GM18498 (cell line): ENCODE data around the gene CACUL1.
"Not testable (repeated sequence)": the region's sequence is repeated elsewhere in the genome, so short reads cannot be mapped to it uniquely, and the experiment has no call there.

Experiments used
- ATAC-seq: cut with Tn5 transposase; IDR thresholded peaks from one replicate; pipeline ENCODE4 v1.9.1; 2021; ENCODE audit warnings: mild to moderate bottlenecking, moderate library complexity; ENCODE audit not compliant: unreplicated experiment

The CACUL1 gene

DNA sequence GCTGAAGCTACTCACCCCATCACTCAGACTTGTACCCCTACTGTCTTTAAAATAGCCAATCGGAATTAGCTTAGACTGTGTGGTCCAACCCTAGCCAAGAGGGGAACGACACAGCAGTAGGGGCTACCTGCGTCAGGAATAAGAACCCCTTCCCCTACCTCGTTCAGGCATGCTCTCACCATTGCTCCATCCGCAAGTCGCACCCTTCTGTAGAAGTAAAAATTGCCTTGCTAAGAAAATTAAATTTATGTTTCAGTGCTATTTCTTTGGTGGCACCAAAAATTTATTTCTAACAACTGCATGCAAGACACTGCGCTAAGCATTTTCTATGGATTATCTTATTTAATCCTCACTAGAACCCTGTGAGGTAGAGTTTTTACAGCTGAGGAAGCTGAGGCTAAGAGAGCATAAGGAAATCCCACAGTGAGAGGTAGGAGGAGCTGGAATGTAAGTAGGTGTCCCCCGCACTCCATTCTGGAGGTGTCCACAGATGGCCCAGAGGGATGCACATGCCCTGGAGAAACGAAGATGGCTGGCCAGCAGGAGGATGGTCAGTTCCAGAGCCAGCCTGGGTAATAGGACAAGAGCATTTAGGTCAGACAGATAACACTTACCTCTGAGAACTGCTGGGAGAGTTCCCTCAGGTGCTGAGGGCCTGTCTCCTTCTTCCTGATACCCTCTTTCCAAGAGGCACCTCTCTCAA, 15.3 kb upstream of the CACUL1 start:
- ATAC-seq = no peak

DNA sequence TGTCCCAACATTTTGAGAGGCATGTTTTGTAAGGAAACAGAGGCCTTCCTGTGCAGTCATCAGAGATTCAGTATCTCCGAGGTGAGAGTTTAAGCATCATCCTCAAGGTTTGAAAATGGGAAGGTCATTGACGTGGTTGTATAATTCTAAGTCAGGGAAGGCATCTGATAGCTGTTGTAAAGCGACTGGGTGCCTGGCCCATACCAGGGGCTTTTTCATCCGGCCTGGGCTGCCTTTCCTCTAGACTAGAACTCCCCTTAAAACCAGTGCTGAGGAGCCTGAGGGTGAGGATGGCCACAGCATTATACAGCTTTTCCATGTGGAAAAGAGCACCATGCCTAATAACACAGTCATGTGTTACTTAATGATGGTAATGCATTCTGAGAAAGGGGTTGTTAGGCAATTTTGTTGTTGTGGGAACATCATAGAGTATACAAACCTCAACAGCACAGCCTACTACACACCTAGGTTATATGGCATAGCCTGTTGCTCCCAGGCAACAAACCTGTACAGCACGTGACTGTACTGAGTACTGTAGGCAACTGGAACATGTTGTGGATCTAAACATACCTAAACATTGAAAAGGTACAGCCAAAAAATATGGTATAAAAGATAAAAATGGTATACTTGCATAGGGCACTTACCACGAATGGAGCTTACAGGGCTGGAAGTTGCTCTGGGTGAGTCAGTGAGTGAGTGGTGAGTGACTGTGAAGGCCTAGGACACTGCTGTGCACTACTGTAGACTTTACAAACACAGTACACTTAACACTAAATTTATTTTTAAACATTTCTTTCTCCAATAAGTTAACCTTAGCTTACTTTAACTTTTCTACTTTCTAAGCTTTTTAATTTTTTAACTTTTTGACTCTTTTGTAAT, 13.5 kb upstream of the CACUL1 start:
- no peak for ATAC-seq

DNA sequence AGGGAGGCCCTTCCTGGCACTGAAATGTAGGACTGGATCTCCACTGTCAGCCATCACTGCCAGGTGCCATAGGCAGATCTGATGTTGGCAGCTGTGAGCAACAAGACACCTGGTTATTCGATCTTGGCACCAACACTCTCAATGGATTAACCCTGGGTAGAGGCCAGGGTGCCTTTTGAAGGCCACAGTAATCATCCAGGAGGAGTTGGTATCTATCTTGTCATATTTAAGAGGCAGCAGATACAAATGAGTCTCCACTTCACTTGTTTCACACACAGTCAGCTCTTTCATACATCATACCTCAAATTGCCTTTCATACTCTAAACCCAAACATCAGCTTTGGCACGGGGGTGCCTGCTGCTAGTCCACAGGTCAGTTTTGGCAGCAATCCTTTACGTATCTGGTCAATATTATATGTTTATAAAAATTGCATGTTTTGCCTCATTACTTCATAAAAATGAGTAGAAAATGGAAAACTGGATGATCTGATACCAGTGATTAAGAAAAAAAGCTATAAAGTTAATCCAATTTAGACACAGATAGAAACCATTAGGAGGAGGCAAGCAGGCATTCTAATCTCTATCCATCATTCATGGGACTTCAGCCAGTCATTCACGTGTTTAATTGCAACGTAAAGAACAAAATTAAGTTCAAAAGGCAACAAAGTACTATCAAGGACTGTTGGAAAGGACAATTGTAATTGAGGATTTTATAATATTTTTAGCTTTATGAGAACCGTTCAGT, 12.7 kb upstream of the CACUL1 start:
- ATAC-seq = no peak

DNA sequence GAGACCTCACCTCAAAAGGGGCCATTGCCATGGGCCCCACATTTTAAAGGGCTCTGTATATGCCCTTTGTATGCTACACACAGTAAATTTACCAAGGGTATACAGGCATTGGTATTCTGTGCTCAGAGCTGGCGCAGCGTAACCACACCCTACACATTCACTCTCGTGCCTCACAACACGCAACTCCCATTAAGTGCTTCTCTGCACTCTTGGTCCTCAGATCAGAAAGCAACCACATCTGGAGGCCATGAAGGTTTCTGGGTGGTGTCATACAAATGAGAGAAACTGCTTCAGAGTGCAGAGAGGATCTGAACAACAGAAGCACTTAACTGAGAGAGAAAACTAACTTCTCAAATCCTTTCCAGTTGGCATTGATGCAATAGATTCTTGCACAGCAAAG, 9.4 kb upstream of the CACUL1 start:
- ATAC-seq = no peak

DNA sequence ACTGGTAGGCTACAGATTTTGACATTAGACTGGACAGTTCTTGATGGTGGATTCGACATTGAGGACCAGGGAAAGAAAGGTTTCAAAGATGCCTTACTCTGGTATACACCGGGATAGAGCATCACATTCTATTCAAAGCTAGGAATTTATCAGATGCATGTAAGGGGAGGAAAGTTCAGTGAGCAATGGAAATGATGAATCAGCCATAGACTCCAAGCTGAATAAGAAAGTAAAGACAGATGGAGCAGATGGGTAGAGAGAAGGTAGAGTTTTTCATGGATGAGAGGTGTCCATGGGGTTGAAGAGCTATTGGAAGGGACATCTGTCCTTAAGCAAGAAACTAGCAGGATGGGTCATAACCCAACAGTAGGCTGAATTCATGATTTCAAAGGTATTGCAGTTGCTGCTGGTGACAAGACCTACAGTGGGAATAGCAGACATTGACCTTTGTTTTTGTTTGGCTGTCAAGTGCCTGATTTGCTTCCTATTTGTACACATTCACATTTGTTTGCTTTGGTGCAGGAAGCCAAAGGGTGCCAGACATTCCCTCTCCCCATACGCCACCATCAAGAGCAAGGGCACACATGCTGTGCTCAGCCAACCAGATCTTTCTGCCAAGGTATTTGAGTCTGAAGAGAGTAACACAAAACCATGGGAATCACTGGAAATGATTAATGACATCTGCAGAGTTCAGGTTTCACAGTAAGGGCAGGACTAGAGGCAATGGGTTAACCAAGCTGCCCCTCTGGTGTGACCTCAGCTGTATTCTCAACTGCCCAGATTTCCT, 8.6 kb upstream of the CACUL1 start:
- no peak for ATAC-seq

DNA sequence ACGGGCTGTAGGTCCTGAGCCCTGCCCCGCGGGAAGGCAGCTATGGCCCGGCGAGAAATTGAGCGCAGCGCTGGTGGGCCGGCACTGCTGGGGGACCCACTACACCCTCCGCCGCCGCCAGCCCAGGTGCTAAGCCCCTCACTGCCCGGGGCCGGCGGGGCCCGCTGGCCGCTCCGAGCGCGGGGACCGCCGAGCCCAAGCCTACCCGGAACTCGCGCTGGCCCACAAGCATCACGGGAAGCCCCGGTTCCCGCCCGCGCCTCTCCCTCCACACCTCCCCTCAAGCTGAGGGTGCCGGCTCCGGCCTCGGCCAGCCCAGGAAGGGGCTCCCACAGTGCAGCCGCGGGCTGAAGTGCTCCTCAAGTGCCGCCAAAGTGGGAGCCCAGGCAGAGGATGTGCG, 5.5 kb upstream of the CACUL1 start:
- no peak for ATAC-seq

DNA sequence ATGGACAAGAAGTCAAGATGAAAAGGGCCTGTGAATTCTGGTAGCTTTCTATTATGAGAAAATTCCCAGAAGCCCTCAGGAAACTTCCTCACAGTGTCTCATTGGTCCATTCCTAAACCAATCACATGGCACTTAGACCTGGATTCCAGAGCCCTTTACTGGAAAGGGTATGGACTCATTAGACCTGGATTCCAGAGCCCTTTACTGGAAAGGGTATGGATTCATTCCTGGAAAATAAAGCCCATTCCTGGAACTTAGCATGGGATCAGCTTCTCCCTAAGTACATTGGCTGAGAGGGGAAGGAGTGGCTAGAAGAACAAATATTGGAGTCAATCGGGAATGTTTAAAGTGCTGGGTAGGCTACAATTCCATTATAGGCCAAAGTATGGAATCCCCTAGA, 3.7 kb upstream of the CACUL1 start:
- ATAC-seq = no peak

DNA sequence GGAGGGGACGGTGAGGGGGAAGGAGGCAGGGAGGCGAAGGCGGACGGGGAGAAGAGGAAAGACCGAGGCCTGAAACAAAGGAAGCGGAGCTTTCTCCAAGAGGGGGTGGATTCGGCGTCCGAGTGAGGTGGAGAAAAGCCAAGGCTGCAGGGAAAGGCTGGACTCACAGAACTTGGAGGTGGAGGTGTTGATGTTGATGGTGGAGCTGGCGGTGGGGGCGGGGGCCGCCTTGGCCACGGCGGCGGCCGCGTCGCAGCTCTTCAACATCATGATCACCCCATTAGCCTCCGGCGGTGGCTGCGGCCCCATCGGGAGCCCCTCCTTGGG, 578 bp downstream of the CACUL1 start:
- ATAC-seq = peak; percentile 21

DNA sequence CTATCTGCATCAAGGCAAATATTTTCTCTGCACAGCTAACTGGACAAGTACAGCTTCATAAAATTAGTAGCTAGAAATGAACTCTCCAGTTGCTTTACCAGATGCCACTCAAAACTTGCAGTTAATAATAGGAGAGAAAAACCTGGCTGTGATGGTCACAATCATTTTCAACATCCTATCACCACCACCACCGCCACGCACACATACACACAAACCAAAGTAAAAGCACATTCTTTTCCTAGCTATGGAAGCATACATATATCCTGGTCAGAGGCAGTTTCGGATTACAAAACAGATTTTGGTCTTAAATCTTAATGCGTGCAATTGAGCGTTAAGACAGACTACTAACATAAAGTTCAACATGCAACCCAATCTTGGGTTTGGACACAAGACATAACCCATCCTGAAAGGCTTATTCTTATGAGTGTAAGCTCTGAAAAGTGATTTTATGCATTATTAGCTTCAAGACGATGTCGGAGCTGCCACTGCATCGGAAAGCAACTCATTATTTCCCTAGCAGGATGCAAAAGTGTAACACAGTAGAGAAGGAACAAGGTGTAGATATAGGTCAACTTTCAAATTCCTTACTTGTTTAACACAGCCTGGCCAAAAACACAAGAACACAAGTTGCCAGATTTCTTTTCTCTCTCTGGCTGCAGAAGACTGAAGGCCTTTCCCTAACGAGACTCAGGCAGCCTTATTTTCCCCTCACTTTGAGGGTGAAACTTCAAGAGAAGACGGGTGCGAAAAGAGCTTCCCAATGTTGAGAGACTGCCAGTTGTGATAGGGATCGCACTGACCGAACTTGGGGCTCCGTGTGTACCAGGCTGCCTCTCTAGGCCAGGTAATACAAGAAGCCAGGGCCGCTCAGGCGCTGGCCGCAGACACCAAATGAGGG, 1.2 kb downstream of the CACUL1 start:
- ATAC-seq = peak; percentile 20

DNA sequence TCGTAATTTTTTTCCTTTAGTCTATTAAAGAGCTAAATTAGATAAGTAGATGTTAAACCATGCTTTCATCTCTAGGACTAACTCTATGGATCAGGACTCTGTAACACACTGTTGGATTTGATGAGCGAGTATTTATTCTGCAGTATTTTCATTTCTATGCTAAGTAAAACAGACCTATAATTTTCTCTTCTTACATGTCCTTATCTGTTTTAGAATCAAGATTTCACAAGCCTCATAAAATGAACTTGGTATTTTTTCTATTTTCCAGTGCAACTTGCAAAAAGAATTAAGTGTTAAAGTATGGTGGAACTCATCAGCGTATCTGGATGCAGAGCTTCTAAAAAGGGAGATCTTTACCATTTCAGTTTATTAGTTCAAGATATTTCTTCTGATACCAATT, 2.4 kb downstream of the CACUL1 start:
- ATAC-seq = no peak

DNA sequence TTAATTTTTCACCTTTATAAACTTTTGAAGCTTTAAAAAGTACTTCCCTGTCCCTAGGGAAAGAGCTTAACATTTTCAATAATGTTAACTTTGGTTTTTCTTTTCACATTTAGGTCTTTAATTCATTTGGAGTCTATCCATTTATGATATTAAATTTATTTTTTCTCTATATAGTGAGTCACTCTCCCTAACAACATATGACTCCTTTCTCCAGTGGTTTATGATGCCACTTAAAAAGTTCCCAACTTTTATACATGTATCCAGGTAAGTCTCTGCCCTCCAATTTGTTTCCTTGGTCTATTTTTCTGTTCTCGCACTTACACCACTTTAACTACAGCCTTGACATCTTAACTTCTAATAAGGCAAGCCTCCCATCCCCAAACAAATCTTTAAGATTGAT, 3.5 kb downstream of the CACUL1 start:
- ATAC-seq = no peak

DNA sequence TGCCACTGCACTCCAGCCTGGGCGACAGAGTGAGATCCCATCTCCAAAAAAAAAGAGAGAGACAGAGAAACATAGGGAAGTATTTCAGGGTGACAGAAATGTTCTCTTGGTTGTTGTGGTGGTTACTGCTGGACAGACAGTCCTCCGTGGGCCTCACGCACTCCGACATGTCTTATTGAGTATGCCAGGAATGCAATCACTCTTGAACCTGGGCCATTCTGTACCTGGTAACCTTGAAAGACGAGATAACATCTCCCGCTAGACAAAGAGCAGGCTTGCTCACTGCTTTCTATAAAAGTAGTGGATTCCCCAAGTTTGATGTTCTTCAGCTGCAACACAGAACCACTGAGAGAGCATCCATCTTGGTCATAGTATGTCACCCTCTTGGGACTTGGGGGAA, 6.7 kb downstream of the CACUL1 start:
- no peak for ATAC-seq

DNA sequence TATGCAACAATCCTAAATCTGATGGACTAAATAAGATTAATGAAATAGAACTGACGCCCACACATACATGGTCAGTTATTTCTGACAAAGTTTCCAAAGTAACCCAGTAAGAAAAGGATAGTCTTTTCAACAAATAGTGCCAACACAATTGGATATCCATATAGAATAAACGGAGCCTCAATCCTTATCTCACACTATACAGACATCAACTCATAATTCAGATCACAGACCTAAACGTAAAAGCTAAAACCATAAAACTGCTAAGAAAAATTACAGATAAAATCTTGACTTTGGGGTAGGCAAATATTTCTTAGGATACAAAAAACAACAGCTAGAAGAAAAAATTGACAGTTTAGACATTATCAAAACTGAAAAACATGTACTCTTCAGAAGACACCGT, 8.5 kb downstream of the CACUL1 start:
- no peak for ATAC-seq

DNA sequence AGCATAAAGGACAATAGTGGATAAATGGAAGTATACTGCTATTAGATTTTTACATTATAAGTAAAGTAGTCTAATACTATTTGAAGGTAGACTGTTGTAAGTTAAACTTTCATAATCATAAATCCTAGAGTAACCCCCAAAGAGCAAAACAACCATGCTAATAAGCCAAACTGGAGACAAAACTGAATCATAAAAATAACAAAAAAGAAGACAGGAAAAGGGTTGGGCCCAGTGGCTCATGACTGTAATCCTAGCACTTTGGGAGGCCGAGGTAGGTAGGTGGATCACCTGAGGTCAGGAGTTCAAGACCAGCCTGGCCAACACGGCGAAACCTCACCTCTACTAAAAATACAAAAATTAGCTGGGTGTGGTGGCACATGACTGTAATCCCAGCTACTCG, 9.7 kb downstream of the CACUL1 start:
- ATAC-seq = no peak

DNA sequence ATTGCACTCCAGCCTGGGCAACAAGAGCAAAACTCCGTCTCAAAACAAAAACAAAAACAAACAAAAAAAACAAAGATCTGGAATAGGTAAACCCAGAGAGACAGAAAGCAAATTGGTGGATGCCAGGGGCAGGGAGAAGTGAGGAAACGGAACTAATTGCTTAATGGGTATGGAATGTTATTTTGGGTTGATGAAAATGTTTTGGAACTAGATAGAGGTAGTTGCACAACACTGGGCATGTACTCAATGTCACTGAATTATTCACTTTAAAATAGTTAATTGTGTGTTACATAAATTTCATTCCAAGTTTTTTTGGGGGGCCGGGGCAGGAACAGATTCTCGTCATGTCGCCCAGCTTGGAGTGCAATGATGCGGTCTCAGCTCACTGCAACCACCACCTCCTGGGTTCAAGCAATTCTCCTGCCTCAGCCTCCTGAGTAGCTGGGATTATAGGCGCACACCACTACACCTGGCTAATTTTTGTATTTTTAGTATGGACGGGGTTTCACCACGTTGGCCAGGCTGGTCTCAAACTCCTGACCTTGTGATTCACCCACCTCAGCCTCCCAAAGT, 10.3 kb downstream of the CACUL1 start:
- ATAC-seq = not testable (repeated sequence)

DNA sequence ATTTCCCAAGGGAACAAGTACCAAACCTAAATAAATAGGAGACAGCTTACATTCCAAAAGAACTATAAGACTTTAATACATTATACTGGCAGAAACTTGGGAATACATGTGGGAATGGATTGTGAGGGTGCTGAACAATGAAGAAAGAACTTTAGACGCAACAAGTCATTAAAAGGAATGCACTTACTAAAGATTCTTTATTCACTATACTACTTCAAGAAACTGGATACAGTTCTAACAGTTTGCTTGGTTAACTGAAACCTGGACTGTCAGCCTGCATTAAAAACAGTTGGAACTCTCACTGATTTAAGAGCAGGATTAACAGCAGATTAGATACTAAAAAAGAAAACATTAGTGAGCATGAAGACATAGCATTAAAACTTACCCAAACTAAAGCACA, 12.0 kb downstream of the CACUL1 start:
- ATAC-seq = no peak

DNA sequence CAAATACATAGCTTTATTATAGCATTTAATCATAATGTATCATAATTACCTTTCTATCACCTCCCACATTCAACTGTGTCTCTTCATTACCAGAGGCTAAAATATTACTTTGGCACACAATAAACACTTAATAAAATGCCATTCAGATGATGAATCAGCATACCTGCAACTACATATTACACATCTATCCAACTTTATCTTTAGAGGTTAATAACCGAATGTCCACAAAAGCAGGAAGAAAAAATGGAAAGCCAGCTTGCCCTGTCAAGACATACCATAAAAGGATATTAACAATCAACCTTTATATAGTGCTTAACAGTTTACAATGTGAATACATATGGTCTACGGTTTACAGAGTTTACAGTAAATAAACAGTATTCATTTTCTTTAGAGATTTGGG, 12.7 kb downstream of the CACUL1 start:
- ATAC-seq = no peak

DNA sequence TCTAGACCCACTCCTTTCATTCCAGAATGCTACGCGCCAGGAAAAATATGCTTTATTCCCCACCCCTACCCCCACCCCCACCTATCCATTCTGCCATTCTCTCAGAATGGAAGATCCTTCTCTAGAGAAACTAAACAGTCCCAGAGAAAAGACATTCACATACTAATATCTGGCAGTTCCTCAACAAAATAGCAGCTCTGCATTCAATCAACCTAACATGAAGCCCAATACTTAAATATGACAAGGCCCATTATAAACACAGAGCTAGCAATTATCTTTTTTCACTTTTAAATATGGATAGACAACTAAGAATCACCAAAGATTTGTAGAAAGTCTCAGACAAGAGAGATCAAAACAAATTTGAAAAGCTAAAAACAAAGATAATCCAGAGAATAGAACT, 16.4 kb downstream of the CACUL1 start:
- ATAC-seq = no peak

DNA sequence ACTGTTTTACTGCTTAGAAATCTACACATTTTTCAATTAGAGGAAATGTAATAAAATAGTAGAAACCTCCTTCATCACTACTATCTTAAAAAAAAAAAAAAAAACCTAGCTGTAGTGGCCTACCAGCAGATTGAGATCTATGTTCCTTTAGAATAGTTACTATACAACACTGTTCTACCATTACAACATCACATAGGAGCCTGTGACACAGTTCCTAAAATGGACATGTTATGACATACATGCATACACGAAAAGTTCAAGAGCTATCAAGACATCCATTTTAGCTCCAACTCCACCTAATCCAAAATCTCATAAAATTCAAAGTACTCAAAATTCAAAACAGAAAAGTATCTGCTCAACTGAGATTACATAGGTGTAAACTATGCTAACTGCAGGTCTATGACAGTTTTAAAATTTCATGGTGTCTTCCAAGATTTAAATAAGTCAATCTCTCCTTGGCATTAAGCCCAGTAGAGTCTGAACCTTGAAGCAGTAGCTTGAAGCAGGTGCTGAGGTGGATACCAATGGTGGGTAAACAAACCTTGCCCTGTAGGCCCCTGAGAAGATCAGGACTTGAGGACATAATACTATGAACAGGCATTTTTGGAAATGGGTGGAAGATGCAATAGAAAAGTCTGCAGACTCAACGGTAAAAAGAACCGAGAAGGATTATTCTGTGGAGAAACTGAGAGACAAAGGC, 17.0 kb downstream of the CACUL1 start:
- no peak for ATAC-seq
